Measurements from ENCODE around the gene DDX60.
A peak's percentile ranks its signal among the peaks of the same experiment; 100 is the strongest.
"Not testable (repeated sequence)": the region's sequence is repeated elsewhere in the genome, so short reads cannot be mapped to it uniquely, and the experiment has no call there.

The DDX60 gene

GRCh38 chr4:168335621-168336020, 17.1 kb upstream of the DDX60 start:
- Histone ChIP-seq H3K4me3 (ENCODE audit: low read length in 2 of 2) (no peak overlapping the region), H3K36me3 (ENCODE audit: control insufficient read depth in 2 of 2, insufficient read depth in 2 of 2, low read length in 2 of 2) (no peaks in the 10 kb centered on the region), H3K27ac (ENCODE audit: low read length) (no peak overlapping the region), H3K4me1 (ENCODE audit: control insufficient read depth, insufficient read depth, low read length) (no peaks in the 10 kb centered on the region), H3K9me3 (ENCODE audit: control insufficient read depth in 2 of 2, low read length in 2 of 2) (no peaks in the 10 kb centered on the region), H3K9ac (ENCODE audit: low read length in 2 of 2) (no peak overlapping the region), H3K27me3 (ENCODE audit: control insufficient read depth in 1 of 2, insufficient read depth in 2 of 2, low read length in 2 of 2) (no peaks in the 10 kb centered on the region)

- H3K27ac ChIP-seq (ENCODE audit: low read length) = no peak overlapping the region
- H3K9ac ChIP-seq (ENCODE audit: low read length in 2 of 2) = no peak overlapping the region
- no peaks in the 10 kb centered on the region for H3K27me3 ChIP-seq (ENCODE audit: control insufficient read depth in 1 of 2, insufficient read depth in 2 of 2, low read length in 2 of 2)
- no peaks in the 10 kb centered on the region for H3K9me3 ChIP-seq (ENCODE audit: control insufficient read depth in 2 of 2, low read length in 2 of 2)
- no peaks in the 10 kb centered on the region for H3K4me1 ChIP-seq (ENCODE audit: control insufficient read depth, insufficient read depth, low read length)
- no peaks in the 10 kb centered on the region for H3K36me3 ChIP-seq (ENCODE audit: control insufficient read depth in 2 of 2, insufficient read depth in 2 of 2, low read length in 2 of 2)
- no peak overlapping the region for H3K4me3 ChIP-seq (ENCODE audit: low read length in 2 of 2)
Measured at GRCh38 chr4:168334053-168334452, 15.5 kb upstream of the DDX60 start.

- not testable (repeated sequence) for H3K4me1 ChIP-seq (ENCODE audit: control insufficient read depth, insufficient read depth, low read length); H3K27me3 ChIP-seq (ENCODE audit: control insufficient read depth in 1 of 2, insufficient read depth in 2 of 2, low read length in 2 of 2); H3K9ac ChIP-seq (ENCODE audit: low read length in 2 of 2); H3K9me3 ChIP-seq (ENCODE audit: control insufficient read depth in 2 of 2, low read length in 2 of 2); H3K36me3 ChIP-seq (ENCODE audit: control insufficient read depth in 2 of 2, insufficient read depth in 2 of 2, low read length in 2 of 2); H3K4me3 ChIP-seq (ENCODE audit: low read length in 2 of 2); H3K27ac ChIP-seq (ENCODE audit: low read length)
Measured at GRCh38 chr4:168330575-168330974, 12.0 kb upstream of the DDX60 start.

- H3K27ac ChIP-seq (ENCODE audit: low read length) = no peak overlapping the region
- no peak overlapping the region for H3K4me3 ChIP-seq (ENCODE audit: low read length in 2 of 2)
- no peaks in the 10 kb centered on the region for H3K36me3 ChIP-seq (ENCODE audit: control insufficient read depth in 2 of 2, insufficient read depth in 2 of 2, low read length in 2 of 2)
- H3K9me3 ChIP-seq (ENCODE audit: control insufficient read depth in 2 of 2, low read length in 2 of 2) = no peaks in the 10 kb centered on the region
- H3K9ac ChIP-seq (ENCODE audit: low read length in 2 of 2) = no peak overlapping the region
- H3K4me1 ChIP-seq (ENCODE audit: control insufficient read depth, insufficient read depth, low read length) = no peaks in the 10 kb centered on the region
- no peaks in the 10 kb centered on the region for H3K27me3 ChIP-seq (ENCODE audit: control insufficient read depth in 1 of 2, insufficient read depth in 2 of 2, low read length in 2 of 2)
Measured at GRCh38 chr4:168325591-168325990, 7.0 kb upstream of the DDX60 start.

- H3K9me3 ChIP-seq (ENCODE audit: control insufficient read depth in 2 of 2, low read length in 2 of 2) = no peaks in the 10 kb centered on the region
- no peaks in the 10 kb centered on the region for H3K36me3 ChIP-seq (ENCODE audit: control insufficient read depth in 2 of 2, insufficient read depth in 2 of 2, low read length in 2 of 2)
- no peak overlapping the region for H3K27ac ChIP-seq (ENCODE audit: low read length)
- no peaks in the 10 kb centered on the region for H3K27me3 ChIP-seq (ENCODE audit: control insufficient read depth in 1 of 2, insufficient read depth in 2 of 2, low read length in 2 of 2)
- no peak overlapping the region for H3K4me3 ChIP-seq (ENCODE audit: low read length in 2 of 2)
- H3K4me1 ChIP-seq (ENCODE audit: control insufficient read depth, insufficient read depth, low read length) = no peaks in the 10 kb centered on the region
- no peak overlapping the region for H3K9ac ChIP-seq (ENCODE audit: low read length in 2 of 2)
Measured at GRCh38 chr4:168321006-168321405, 2.5 kb upstream of the DDX60 start.

- Histone ChIP-seq H3K4me3 (ENCODE audit: low read length in 2 of 2) (no peak overlapping the region), H3K9ac (ENCODE audit: low read length in 2 of 2) (peak overlapping the region in 1 of 2 donors; percentile 93), H3K36me3 (ENCODE audit: control insufficient read depth in 2 of 2, insufficient read depth in 2 of 2, low read length in 2 of 2) (no peaks in the 10 kb centered on the region), H3K27me3 (ENCODE audit: control insufficient read depth in 1 of 2, insufficient read depth in 2 of 2, low read length in 2 of 2) (no peaks in the 10 kb centered on the region), H3K9me3 (ENCODE audit: control insufficient read depth in 2 of 2, low read length in 2 of 2) (no peaks in the 10 kb centered on the region), H3K4me1 (ENCODE audit: control insufficient read depth, insufficient read depth, low read length) (no peaks in the 10 kb centered on the region), H3K27ac (ENCODE audit: low read length) (no peak overlapping the region)
Measured at GRCh38 chr4:168319486-168320019, 1.0 kb upstream of the DDX60 start.

- Histone ChIP-seq H3K9me3 (ENCODE audit: control insufficient read depth in 2 of 2, low read length in 2 of 2) (no peaks in the 10 kb centered on the region), H3K27me3 (ENCODE audit: control insufficient read depth in 1 of 2, insufficient read depth in 2 of 2, low read length in 2 of 2) (no peaks in the 10 kb centered on the region), H3K9ac (ENCODE audit: low read length in 2 of 2) (peak overlapping the region; percentile 91 to 93), H3K4me1 (ENCODE audit: control insufficient read depth, insufficient read depth, low read length) (no peaks in the 10 kb centered on the region), H3K36me3 (ENCODE audit: control insufficient read depth in 2 of 2, insufficient read depth in 2 of 2, low read length in 2 of 2) (no peaks in the 10 kb centered on the region), H3K4me3 (ENCODE audit: low read length in 2 of 2) (peak overlapping the region; percentile 88 to 92), H3K27ac (ENCODE audit: low read length) (peak overlapping the region; percentile 89)
Measured at GRCh38 chr4:168317621-168318020, 931 bp downstream of the DDX60 start.

GRCh38 chr4:168309781-168310180, 8.8 kb downstream of the DDX60 start:
- Histone ChIP-seq H3K4me3 (ENCODE audit: low read length in 2 of 2) (no peak overlapping the region), H3K36me3 (ENCODE audit: control insufficient read depth in 2 of 2, insufficient read depth in 2 of 2, low read length in 2 of 2) (peaks cover 0 to 17% of the 10 kb centered on the region in 2 donors), H3K27me3 (ENCODE audit: control insufficient read depth in 1 of 2, insufficient read depth in 2 of 2, low read length in 2 of 2) (no peaks in the 10 kb centered on the region), H3K27ac (ENCODE audit: low read length) (no peak overlapping the region), H3K9me3 (ENCODE audit: control insufficient read depth in 2 of 2, low read length in 2 of 2) (no peaks in the 10 kb centered on the region), H3K4me1 (ENCODE audit: control insufficient read depth, insufficient read depth, low read length) (peaks cover 4% of the 10 kb centered on the region), H3K9ac (ENCODE audit: low read length in 2 of 2) (no peak overlapping the region)

- Histone ChIP-seq H3K9me3 (ENCODE audit: control insufficient read depth in 2 of 2, low read length in 2 of 2) (no peaks in the 10 kb centered on the region), H3K27me3 (ENCODE audit: control insufficient read depth in 1 of 2, insufficient read depth in 2 of 2, low read length in 2 of 2) (no peaks in the 10 kb centered on the region), H3K27ac (ENCODE audit: low read length) (no peak overlapping the region), H3K9ac (ENCODE audit: low read length in 2 of 2) (no peak overlapping the region), H3K4me3 (ENCODE audit: low read length in 2 of 2) (no peak overlapping the region), H3K4me1 (ENCODE audit: control insufficient read depth, insufficient read depth, low read length) (peaks cover 4% of the 10 kb centered on the region), H3K36me3 (ENCODE audit: control insufficient read depth in 2 of 2, insufficient read depth in 2 of 2, low read length in 2 of 2) (peaks cover 0 to 17% of the 10 kb centered on the region in 2 donors)
Measured at GRCh38 chr4:168308912-168309311, 9.6 kb downstream of the DDX60 start.

- Histone ChIP-seq H3K27me3 (ENCODE audit: control insufficient read depth in 1 of 2, insufficient read depth in 2 of 2, low read length in 2 of 2) (no peaks in the 10 kb centered on the region), H3K9me3 (ENCODE audit: control insufficient read depth in 2 of 2, low read length in 2 of 2) (no peaks in the 10 kb centered on the region), H3K27ac (ENCODE audit: low read length) (no peak overlapping the region), H3K36me3 (ENCODE audit: control insufficient read depth in 2 of 2, insufficient read depth in 2 of 2, low read length in 2 of 2) (peaks cover 0 to 17% of the 10 kb centered on the region in 2 donors), H3K4me1 (ENCODE audit: control insufficient read depth, insufficient read depth, low read length) (peaks cover 4% of the 10 kb centered on the region), H3K4me3 (ENCODE audit: low read length in 2 of 2) (no peak overlapping the region), H3K9ac (ENCODE audit: low read length in 2 of 2) (no peak overlapping the region)
Measured at GRCh38 chr4:168306476-168306875, 12.1 kb downstream of the DDX60 start.

- H3K27ac ChIP-seq (ENCODE audit: low read length) = no peak overlapping the region
- no peaks in the 10 kb centered on the region for H3K27me3 ChIP-seq (ENCODE audit: control insufficient read depth in 1 of 2, insufficient read depth in 2 of 2, low read length in 2 of 2)
- H3K9ac ChIP-seq (ENCODE audit: low read length in 2 of 2) = no peak overlapping the region
- H3K4me3 ChIP-seq (ENCODE audit: low read length in 2 of 2) = no peak overlapping the region
- H3K4me1 ChIP-seq (ENCODE audit: control insufficient read depth, insufficient read depth, low read length) = peaks cover 3% of the 10 kb centered on the region
- H3K9me3 ChIP-seq (ENCODE audit: control insufficient read depth in 2 of 2, low read length in 2 of 2) = no peaks in the 10 kb centered on the region
- H3K36me3 ChIP-seq (ENCODE audit: control insufficient read depth in 2 of 2, insufficient read depth in 2 of 2, low read length in 2 of 2) = peaks cover 0 to 24% of the 10 kb centered on the region in 2 donors
Measured at GRCh38 chr4:168304744-168305459, 13.7 kb downstream of the DDX60 start.
